ENCODE results near the gene IRF7. TPM values are rescaled to one million over a fixed set of nuclear protein-coding genes. Genes with fewer than 3 reads are reported as not detected.

IRF7 gene
- total RNA-seq, 5 donors from 2014 or later (not counting 1 experiment from before 2014, with no cell fraction given) = 58.9 to 128 (median 73.7) TPM

DNA sequence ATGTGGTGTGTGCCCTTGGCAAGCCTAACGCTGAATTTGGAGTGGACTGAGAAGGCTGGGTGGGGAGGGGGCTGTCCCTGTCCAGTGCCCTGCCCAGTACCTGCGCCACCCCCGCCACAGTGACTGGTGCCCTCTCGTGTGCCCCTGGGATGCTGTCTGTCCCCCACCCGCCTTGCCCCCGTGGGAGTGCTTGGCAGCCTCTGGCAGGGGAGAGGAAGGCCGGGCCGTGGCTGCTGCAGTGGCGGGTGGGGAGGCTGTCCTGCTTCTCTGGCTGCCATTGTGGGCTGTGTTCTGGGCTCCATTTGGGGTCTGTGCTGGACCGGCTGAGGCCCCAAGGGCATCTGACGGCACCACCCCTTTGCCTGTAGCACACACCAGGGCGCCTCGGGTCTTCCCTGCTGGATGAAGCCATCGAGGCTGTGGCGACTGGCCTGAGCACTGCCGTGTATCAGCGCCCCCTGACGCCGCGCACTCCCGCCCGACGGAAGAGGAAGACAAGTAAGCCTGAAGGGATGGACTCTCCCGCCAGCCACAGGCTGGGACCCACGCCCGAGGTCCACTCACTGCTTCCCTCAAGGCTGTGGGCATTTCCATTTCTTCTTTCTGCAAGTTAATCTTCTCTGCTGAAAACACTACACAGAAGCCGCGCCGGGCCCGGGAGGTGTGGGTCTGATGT lies 17.6 kb downstream of the IRF7 start:
- no peak for ATAC-seq (replicated peaks in 1 of 4)
- Histone ChIP-seq H3K4me3 (ENCODE audit: control insufficient read depth in 1 of 2, extremely low read depth in 1 of 2, low read length in 1 of 2) (no peak overlapping the region), H3K27me3 (replicated peaks in 1 of 2; ENCODE audit: control insufficient read depth in 2 of 2, extremely low read depth in 1 of 2, insufficient read depth in 2 of 2, low read length in 1 of 2) (no peaks in the 10 kb centered on the region), H3K4me1 (ENCODE audit: control insufficient read depth in 1 of 2, extremely low read depth in 1 of 2, insufficient read depth in 2 of 2, low read length in 2 of 2) (peaks cover 0 to 11% of the 10 kb centered on the region in 2 experiments), H3K27ac (ENCODE audit: low read length) (no peak overlapping the region), H3K9me3 (no peaks in the 10 kb centered on the region), H3K36me3 (ENCODE audit: control insufficient read depth in 2 of 2, extremely low read depth in 1 of 2, insufficient read depth in 1 of 2, low read length in 1 of 2) (peaks cover 45 to 81% of the 10 kb centered on the region in 2 donors)
- no peak for DNase-seq
- ChIA-PET CTCF (no interaction called here), POLR2A (no interaction called here)
- Mint-ChIP-seq H3K4me1 (peaks cover 0 to 9% (median 8%) of the 10 kb centered on the region in 3 donors), H3K4me3 (no peak overlapping the region), H3K36me3 (peaks cover 25% of the 10 kb centered on the region), H3K27me3 (no peaks in the 10 kb centered on the region), H3K9me3 (no peaks in the 10 kb centered on the region), H3K27ac (no peak overlapping the region)
- 96% methylated on average over 22 of the region's 30 CpGs for WGBS (ENCODE audit: insufficient coverage)

DNA sequence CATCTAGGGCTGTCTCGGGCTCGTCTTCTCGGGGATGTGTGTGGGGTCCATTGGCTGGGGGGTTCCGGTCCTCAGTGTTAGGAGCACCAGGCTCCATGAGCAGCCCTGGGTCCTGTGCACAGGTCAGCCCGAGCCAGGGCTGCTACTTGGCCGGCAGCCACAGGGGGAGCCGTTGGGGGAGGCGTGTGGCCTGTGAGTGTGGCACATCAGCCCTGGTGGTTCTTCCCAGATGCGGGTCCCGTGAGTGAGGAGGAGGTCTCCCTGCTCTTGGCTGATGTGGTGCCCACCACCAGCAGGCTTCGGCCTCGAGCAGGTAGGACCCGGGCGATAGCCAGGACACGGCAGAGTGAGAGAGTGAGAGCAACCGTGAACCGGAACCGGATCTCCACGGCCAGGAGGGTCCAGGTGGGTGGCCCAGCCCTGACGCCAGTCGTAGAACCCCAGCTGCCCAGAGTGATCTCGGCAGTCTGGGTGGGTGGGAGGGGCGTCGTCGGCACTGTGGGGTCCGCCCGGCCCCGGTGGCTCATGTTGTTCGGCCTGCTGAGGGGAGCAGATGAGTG lies 18.5 kb downstream of the IRF7 start:
- Mint-ChIP-seq H3K27me3 (no peaks in the 10 kb centered on the region), H3K9me3 (no peaks in the 10 kb centered on the region), H3K4me1 (peaks cover 0 to 9% (median 8%) of the 10 kb centered on the region in 3 donors), H3K4me3 (no peak overlapping the region), H3K36me3 (peaks cover 31% of the 10 kb centered on the region), H3K27ac (peak overlapping the region in 1 of 2 donors; percentile 39)
- ChIA-PET POLR2A (no interaction called here), CTCF (no interaction called here)
- Histone ChIP-seq H3K27me3 (replicated peaks in 1 of 2; ENCODE audit: control insufficient read depth in 2 of 2, extremely low read depth in 1 of 2, insufficient read depth in 2 of 2, low read length in 1 of 2) (no peaks in the 10 kb centered on the region), H3K4me1 (ENCODE audit: control insufficient read depth in 1 of 2, extremely low read depth in 1 of 2, insufficient read depth in 2 of 2, low read length in 2 of 2) (peaks cover 0 to 11% of the 10 kb centered on the region in 2 experiments), H3K4me3 (ENCODE audit: control insufficient read depth in 1 of 2, extremely low read depth in 1 of 2, low read length in 1 of 2) (no peak overlapping the region), H3K36me3 (ENCODE audit: control insufficient read depth in 2 of 2, extremely low read depth in 1 of 2, insufficient read depth in 1 of 2, low read length in 1 of 2) (peaks cover 48 to 85% of the 10 kb centered on the region in 2 donors), H3K9me3 (no peaks in the 10 kb centered on the region), H3K27ac (ENCODE audit: low read length) (no peak overlapping the region)
- WGBS (ENCODE audit: insufficient coverage) = 95% methylated on average over 21 of the region's 29 CpGs
- peak in 2 of 4 experiments; percentile 24 to 28 for ATAC-seq (replicated peaks in 1 of 4)
- no peak for DNase-seq

GRCh38 chr11:596374-596773 lies 19.4 kb downstream of the IRF7 start:
- Histone ChIP-seq H3K27me3 (replicated peaks in 1 of 2; ENCODE audit: control insufficient read depth in 2 of 2, extremely low read depth in 1 of 2, insufficient read depth in 2 of 2, low read length in 1 of 2) (no peaks in the 10 kb centered on the region), H3K4me3 (ENCODE audit: control insufficient read depth in 1 of 2, extremely low read depth in 1 of 2, low read length in 1 of 2) (no peak overlapping the region), H3K36me3 (ENCODE audit: control insufficient read depth in 2 of 2, extremely low read depth in 1 of 2, insufficient read depth in 1 of 2, low read length in 1 of 2) (peaks cover 43 to 82% of the 10 kb centered on the region in 2 donors), H3K27ac (ENCODE audit: low read length) (no peak overlapping the region), H3K4me1 (ENCODE audit: control insufficient read depth in 1 of 2, extremely low read depth in 1 of 2, insufficient read depth in 2 of 2, low read length in 2 of 2) (peaks cover 0 to 11% of the 10 kb centered on the region in 2 experiments), H3K9me3 (no peaks in the 10 kb centered on the region)
- H3K4me1 Mint-ChIP-seq = peaks cover 0 to 9% (median 8%) of the 10 kb centered on the region in 3 donors
- ChIA-PET POLR2A (no interaction called here), CTCF (no interaction called here)
- H3K27ac Mint-ChIP-seq = peak overlapping the region in 1 of 2 donors; percentile 75
- no peaks in the 10 kb centered on the region for H3K27me3 Mint-ChIP-seq
- H3K36me3 Mint-ChIP-seq = peaks cover 28% of the 10 kb centered on the region
- WGBS (ENCODE audit: insufficient coverage) = 76% methylated on average over 7 of the region's 10 CpGs
- H3K9me3 Mint-ChIP-seq = no peaks in the 10 kb centered on the region
- ATAC-seq (replicated peaks in 1 of 4) = peak in 1 of 4 experiments; percentile 36
- no peak overlapping the region for H3K4me3 Mint-ChIP-seq
- no peak for DNase-seq

GRCh38 chr11:595400-595799 lies 20.4 kb downstream of the IRF7 start:
- H3K4me3 ChIP-seq (ENCODE audit: control insufficient read depth in 1 of 2, extremely low read depth in 1 of 2, low read length in 1 of 2) = no peak overlapping the region
- H3K9me3 ChIP-seq = no peaks in the 10 kb centered on the region
- H3K27ac ChIP-seq (ENCODE audit: low read length) = no peak overlapping the region
- H3K4me1 Mint-ChIP-seq = peaks cover 0 to 9% (median 8%) of the 10 kb centered on the region in 3 donors
- H3K4me1 ChIP-seq (ENCODE audit: control insufficient read depth in 1 of 2, extremely low read depth in 1 of 2, insufficient read depth in 2 of 2, low read length in 2 of 2) = peaks cover 0 to 11% of the 10 kb centered on the region in 2 experiments
- H3K27me3 Mint-ChIP-seq = no peaks in the 10 kb centered on the region
- 95% methylated on average over 6 of the region's 10 CpGs for WGBS (ENCODE audit: insufficient coverage)
- H3K36me3 Mint-ChIP-seq = peaks cover 26% of the 10 kb centered on the region
- no peak overlapping the region for H3K4me3 Mint-ChIP-seq
- peaks cover 36 to 85% of the 10 kb centered on the region in 2 donors for H3K36me3 ChIP-seq (ENCODE audit: control insufficient read depth in 2 of 2, extremely low read depth in 1 of 2, insufficient read depth in 1 of 2, low read length in 1 of 2)
- ChIA-PET POLR2A (no interaction called here), CTCF (no interaction called here)
- ATAC-seq (replicated peaks in 1 of 4) (no peak), DNase-seq (no peak)
- no peaks in the 10 kb centered on the region for H3K27me3 ChIP-seq (replicated peaks in 1 of 2; ENCODE audit: control insufficient read depth in 2 of 2, extremely low read depth in 1 of 2, insufficient read depth in 2 of 2, low read length in 1 of 2)
- no peaks in the 10 kb centered on the region for H3K9me3 Mint-ChIP-seq
- H3K27ac Mint-ChIP-seq = no peak overlapping the region

DNA sequence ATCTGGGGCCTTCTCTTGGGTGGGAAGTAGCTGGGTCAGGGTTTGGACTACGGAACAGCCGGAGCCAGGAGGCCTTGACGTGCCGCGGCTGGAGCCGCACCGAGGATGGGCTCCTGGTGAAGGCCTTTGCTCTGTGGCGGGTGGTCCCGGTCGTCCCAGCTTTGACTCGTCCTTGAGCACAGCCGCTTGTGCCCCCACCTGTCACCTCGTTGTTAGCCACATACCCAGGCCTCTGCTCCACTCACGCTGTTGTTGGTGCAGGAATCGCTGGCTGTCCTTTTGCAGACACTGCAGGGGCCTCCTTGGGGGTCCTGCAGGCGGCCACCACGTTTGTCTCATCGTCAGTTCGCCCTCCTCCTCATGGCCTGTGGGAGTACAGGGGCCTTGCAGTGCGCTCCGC lies 22.4 kb downstream of the IRF7 start:
- H3K9me3 Mint-ChIP-seq = no peaks in the 10 kb centered on the region
- Histone ChIP-seq H3K4me1 (ENCODE audit: control insufficient read depth in 1 of 2, extremely low read depth in 1 of 2, insufficient read depth in 2 of 2, low read length in 2 of 2) (peaks cover 0 to 16% of the 10 kb centered on the region in 2 experiments), H3K27ac (ENCODE audit: low read length) (no peak overlapping the region), H3K4me3 (ENCODE audit: control insufficient read depth in 1 of 2, extremely low read depth in 1 of 2, low read length in 1 of 2) (no peak overlapping the region), H3K9me3 (no peaks in the 10 kb centered on the region), H3K27me3 (replicated peaks in 1 of 2; ENCODE audit: control insufficient read depth in 2 of 2, extremely low read depth in 1 of 2, insufficient read depth in 2 of 2, low read length in 1 of 2) (no peaks in the 10 kb centered on the region), H3K36me3 (ENCODE audit: control insufficient read depth in 2 of 2, extremely low read depth in 1 of 2, insufficient read depth in 1 of 2, low read length in 1 of 2) (peaks cover 30 to 83% of the 10 kb centered on the region in 2 donors)
- no peak overlapping the region for H3K27ac Mint-ChIP-seq
- POLR2A ChIA-PET = no interaction called here
- 98% methylated on average over 19 of the region's 21 CpGs for WGBS (ENCODE audit: insufficient coverage)
- ATAC-seq (replicated peaks in 1 of 4) (no peak), DNase-seq (no peak)
- no peak overlapping the region for H3K4me3 Mint-ChIP-seq
- CTCF ChIA-PET = no interaction called here
- peaks cover 10 to 18% (median 15%) of the 10 kb centered on the region in 3 donors for H3K4me1 Mint-ChIP-seq
- H3K36me3 Mint-ChIP-seq = peaks cover 29% of the 10 kb centered on the region
- H3K27me3 Mint-ChIP-seq = no peaks in the 10 kb centered on the region

DNA sequence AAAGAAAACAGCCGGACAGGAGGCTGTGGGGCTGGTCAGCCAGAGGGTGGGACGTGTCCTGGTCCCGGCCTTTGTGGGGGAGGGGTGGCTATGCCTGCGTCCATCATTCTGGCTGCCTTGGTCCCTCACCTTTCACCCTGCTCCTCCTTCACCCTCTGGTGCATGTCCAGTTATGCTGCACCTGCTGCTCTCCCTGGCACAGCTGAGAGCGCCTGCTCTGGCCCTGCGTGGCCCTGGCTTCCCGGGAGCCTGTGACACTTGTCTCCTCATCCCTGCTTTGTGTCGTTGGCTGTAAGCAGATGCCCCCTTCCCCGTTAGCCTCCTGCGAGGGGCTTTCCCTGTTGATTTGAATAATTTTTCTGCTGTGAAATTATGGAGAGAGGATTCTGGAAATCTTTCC lies 22.8 kb downstream of the IRF7 start:
- H3K4me3 ChIP-seq (ENCODE audit: control insufficient read depth in 1 of 2, extremely low read depth in 1 of 2, low read length in 1 of 2) = no peak overlapping the region
- Mint-ChIP-seq H3K27ac (no peak overlapping the region), H3K36me3 (peaks cover 29% of the 10 kb centered on the region), H3K4me1 (peaks cover 14 to 23% (median 19%) of the 10 kb centered on the region in 3 donors), H3K9me3 (no peaks in the 10 kb centered on the region), H3K27me3 (no peaks in the 10 kb centered on the region), H3K4me3 (no peak overlapping the region)
- H3K36me3 ChIP-seq (ENCODE audit: control insufficient read depth in 2 of 2, extremely low read depth in 1 of 2, insufficient read depth in 1 of 2, low read length in 1 of 2) = peaks cover 30 to 79% of the 10 kb centered on the region in 2 donors
- no peak overlapping the region for H3K27ac ChIP-seq (ENCODE audit: low read length)
- ChIA-PET POLR2A (no interaction called here), CTCF (no interaction called here)
- no peaks in the 10 kb centered on the region for H3K9me3 ChIP-seq
- DNase-seq (no peak), ATAC-seq (replicated peaks in 1 of 4) (no peak)
- H3K4me1 ChIP-seq (ENCODE audit: control insufficient read depth in 1 of 2, extremely low read depth in 1 of 2, insufficient read depth in 2 of 2, low read length in 2 of 2) = peaks cover 0 to 21% of the 10 kb centered on the region in 2 experiments
- 100% methylated on average over 3 of the region's 10 CpGs for WGBS (ENCODE audit: insufficient coverage)
- H3K27me3 ChIP-seq (replicated peaks in 1 of 2; ENCODE audit: control insufficient read depth in 2 of 2, extremely low read depth in 1 of 2, insufficient read depth in 2 of 2, low read length in 1 of 2) = no peaks in the 10 kb centered on the region
